H9 (cell line): ENCODE measurements around the gene DAZAP2. TPM values are rescaled to one million over a fixed set of nuclear protein-coding genes. Genes with fewer than 3 reads are reported as not detected.

Experiments
- DNase-seq: peaks from one replicate; pipeline ENCODE4 v3.0.0-alpha.2; 2017
- H2AFZ ChIP-seq: one replicate; pipeline ENCODE4 v1.6.1; 2013; ENCODE audit warnings: mild to moderate bottlenecking, low read length, control low read depth, moderate library complexity
- H2AK5ac ChIP-seq: 2 replicates; pipeline ENCODE4 v1.6.1; 2013; ENCODE audit warnings: low read length, control low read depth, mixed read lengths; ENCODE audit not compliant: insufficient read length
- H2BK120ac ChIP-seq: one replicate; pipeline ENCODE4 v1.6.1; 2013; ENCODE audit warnings: low read depth, mild to moderate bottlenecking, low read length, control low read depth, inconsistent platforms; ENCODE audit not compliant: poor library complexity, severe bottlenecking
- H2BK12ac ChIP-seq: 2 replicates; pipeline ENCODE4 v1.6.1; 2013; ENCODE audit warnings: low read length, control low read depth, mixed read lengths, low read depth; ENCODE audit not compliant: insufficient read length
- H2BK15ac ChIP-seq: 2 replicates; pipeline ENCODE4 v1.6.1; 2013; ENCODE audit warnings: low read depth, low read length, control low read depth
- H2BK20ac ChIP-seq: one replicate; pipeline ENCODE4 v1.6.1; 2013; ENCODE audit warnings: low read depth, mild to moderate bottlenecking, low read length, control low read depth, inconsistent platforms; ENCODE audit not compliant: poor library complexity, severe bottlenecking
- H2BK5ac ChIP-seq: 2 replicates; pipeline ENCODE4 v1.6.1; 2013; ENCODE audit warnings: low read length, control low read depth, mixed read lengths; ENCODE audit not compliant: insufficient read length
- H3K14ac ChIP-seq: 2 replicates; pipeline ENCODE4 v1.6.1; 2013; ENCODE audit warnings: low read length, control low read depth; ENCODE audit not compliant: insufficient read depth
- H3K18ac ChIP-seq: 2 replicates; pipeline ENCODE4 v1.6.1; 2013; ENCODE audit warnings: low read depth, mild to moderate bottlenecking, mixed read lengths, low read length, control low read depth; ENCODE audit not compliant: insufficient read length
- H3K23ac ChIP-seq: 2 replicates; pipeline ENCODE4 v1.6.1; 2013; ENCODE audit warnings: low read length, control low read depth, mixed read lengths, low read depth; ENCODE audit not compliant: insufficient read length
- H3K23me2 ChIP-seq: 2 replicates; pipeline ENCODE4 v1.6.1; 2013; ENCODE audit warnings: low read depth, mild to moderate bottlenecking, mixed read lengths, low read length, control low read depth; ENCODE audit not compliant: insufficient read length, poor library complexity, severe bottlenecking
- H3K27ac ChIP-seq: 2 replicates; pipeline ENCODE4 v1.5.1; 2013; ENCODE audit warnings: low read length, control low read depth, mixed read lengths, low read depth; ENCODE audit not compliant: insufficient read length
- H3K27me3 ChIP-seq: 2 replicates; pipeline ENCODE4 v1.6.1; 2013; ENCODE audit warnings: low read length, control low read depth, inconsistent platforms; ENCODE audit not compliant: insufficient read depth
- H3K4ac ChIP-seq: 2 replicates; pipeline ENCODE4 v1.6.1; 2013; ENCODE audit warnings: low read depth, mild to moderate bottlenecking, control low read depth, inconsistent platforms, low read length, moderate library complexity
- H3K4me1 ChIP-seq: 2 replicates; pipeline ENCODE4 v1.6.1; 2013; ENCODE audit warnings: low read length, control low read depth, inconsistent platforms; ENCODE audit not compliant: insufficient read depth
- H3K4me2 ChIP-seq: 2 replicates; pipeline ENCODE4 v1.6.1; 2013; ENCODE audit warnings: low read length, control low read depth, mixed read lengths; ENCODE audit not compliant: insufficient read length, insufficient read depth
- H3K56ac ChIP-seq: 2 replicates; pipeline ENCODE4 v1.6.1; 2013; ENCODE audit warnings: low read depth, mild to moderate bottlenecking, mixed read lengths, low read length, control low read depth; ENCODE audit not compliant: insufficient read length
- H3K79me1 ChIP-seq: 2 replicates; pipeline ENCODE4 v1.6.1; 2013; ENCODE audit warnings: low read depth, mild to moderate bottlenecking, moderate library complexity, low read length, control low read depth, inconsistent platforms; ENCODE audit not compliant: insufficient read depth, poor library complexity, severe bottlenecking
- H3K79me2 ChIP-seq: 2 replicates; pipeline ENCODE4 v1.6.1; 2013; ENCODE audit warnings: low read length, control low read depth, inconsistent platforms; ENCODE audit not compliant: insufficient read depth
- H3K9ac ChIP-seq: 2 replicates; pipeline ENCODE4 v1.6.1; 2013; ENCODE audit warnings: low read length, control low read depth, mixed read lengths; ENCODE audit not compliant: insufficient read length; ENCODE audit errors: extremely low read depth
- H3K9me3 ChIP-seq: one replicate; pipeline ENCODE4 v1.6.1; 2013; ENCODE audit warnings: low read depth, low read length, inconsistent platforms; ENCODE audit not compliant: control insufficient read depth
- H3T11ph ChIP-seq: one replicate; pipeline ENCODE4 v1.6.1; 2013; ENCODE audit warnings: mild to moderate bottlenecking, low read length, control low read depth, inconsistent platforms
- H4K20me1 ChIP-seq: one replicate; pipeline ENCODE4 v1.6.1; 2013; ENCODE audit not compliant: control insufficient read depth, insufficient read length, insufficient read depth
- H4K5ac ChIP-seq: 2 replicates; pipeline ENCODE4 v1.6.1; 2013; ENCODE audit warnings: low read depth, mild to moderate bottlenecking, mixed read lengths, low read length, control low read depth; ENCODE audit not compliant: insufficient read length
- H4K8ac ChIP-seq: replicated peaks from 2 replicates; pipeline ENCODE4 v1.6.1; 2013; ENCODE audit warnings: low read length, control low read depth, mixed read lengths, low read depth; ENCODE audit not compliant: insufficient read length
- H4K91ac ChIP-seq: 2 replicates; pipeline ENCODE4 v1.6.1; 2013; ENCODE audit warnings: low read depth, mild to moderate bottlenecking, moderate library complexity, mixed read lengths, low read length, control low read depth; ENCODE audit not compliant: insufficient read length
- H3K27ac Mint-ChIP-seq, 3 experiments: 2 replicates in 2 of 3; 3 replicates in 1 of 3; pipeline ENCODE4 v1.8.0; 2020 to 2021; ENCODE audit warnings: mixed read lengths in 3 of 3, mild to moderate bottlenecking in 1 of 3, moderate library complexity in 1 of 3
- H3K27me3 Mint-ChIP-seq: 2 replicates; pipeline ENCODE4 v1.8.0; 2021; ENCODE audit warnings: low read depth, mild to moderate bottlenecking, moderate library complexity, mixed read lengths
- H3K36me3 Mint-ChIP-seq, 3 experiments: 2 replicates in 2 of 3; 3 replicates in 1 of 3; pipeline ENCODE4 v1.8.0; 2020 to 2021; ENCODE audit warnings: low read depth in 3 of 3, mixed read lengths in 3 of 3; ENCODE audit not compliant: insufficient read depth in 1 of 3
- H3K4me1 Mint-ChIP-seq, 2 experiments: 2 replicates each; pipeline ENCODE4 v1.8.0; 2020; ENCODE audit warnings: mixed read lengths in 2 of 2
- H3K4me3 Mint-ChIP-seq, 2 experiments: 2 replicates in 1 of 2; 3 replicates in 1 of 2; pipeline ENCODE4 v1.8.0; 2020 to 2021; ENCODE audit warnings: mild to moderate bottlenecking in 2 of 2, mixed read lengths in 2 of 2, moderate library complexity in 1 of 2
- H3K9me3 Mint-ChIP-seq, 2 experiments: 2 replicates in 1 of 2; 3 replicates in 1 of 2; pipeline ENCODE4 v1.8.0; 2020; ENCODE audit warnings: mild to moderate bottlenecking in 2 of 2, mixed read lengths in 2 of 2, moderate library complexity in 1 of 2
- WGBS: extraction: QIAGEN DNeasy Blood & Tissue Kit; methylation state at CpG from one replicate; pipeline ENCODE4 v1.1.7; 2013; ENCODE audit warnings: missing lambda C conversion rate, low lambda C conversion rate, mixed read lengths; ENCODE audit not compliant: insufficient read length; ENCODE audit errors: extremely low coverage; 5-methylcytosine and 5-hydroxymethylcytosine counted together
- total RNA-seq: library from RNA; stranded (reverse); gene quantifications from 2 replicates; pipeline ENCODE4 v1.2.1, GENCODE V29; 2021
- TF ChIP-seq, protein P1 (sequence below): fragments of 200-600 bp; sonication (generic); conservative IDR thresholded peaks from 3 replicates; pipeline ENCODE4 v1.8.0; 2021; ENCODE audit warnings: antibody characterized with exemption, mild to moderate bottlenecking

The DAZAP2 gene
- total RNA-seq, 1 experiment from 2014 or later: 23.6 TPM

- no peaks in the 10 kb centered on the region for H3K9me3 ChIP-seq
- H3K79me2 ChIP-seq: no peaks in the 10 kb centered on the region
- Mint-ChIP-seq H3K4me3 (no peak overlapping the region), H3K4me1 (no peaks in the 10 kb centered on the region), H3K27me3 (no peaks in the 10 kb centered on the region), H3K36me3 (peaks cover 0 to 17% (median 4%) of the 10 kb centered on the region in 3 experiments; a peak in 5 of 7 replicates), H3K9me3 (no peaks in the 10 kb centered on the region), H3K27ac (peak overlapping the region in 2 of 3 experiments; percentile 52 to 68; a peak in 3 of 7 replicates)
- no peak overlapping the region for H2BK20ac ChIP-seq
- H3K27ac ChIP-seq: no peak overlapping the region
- no peak overlapping the region for H4K8ac ChIP-seq
- H2BK5ac ChIP-seq: no peak overlapping the region
- no peaks in the 10 kb centered on the region for H3K23me2 ChIP-seq
- DNase-seq: no peak
- TF ChIP-seq, protein P1, sequence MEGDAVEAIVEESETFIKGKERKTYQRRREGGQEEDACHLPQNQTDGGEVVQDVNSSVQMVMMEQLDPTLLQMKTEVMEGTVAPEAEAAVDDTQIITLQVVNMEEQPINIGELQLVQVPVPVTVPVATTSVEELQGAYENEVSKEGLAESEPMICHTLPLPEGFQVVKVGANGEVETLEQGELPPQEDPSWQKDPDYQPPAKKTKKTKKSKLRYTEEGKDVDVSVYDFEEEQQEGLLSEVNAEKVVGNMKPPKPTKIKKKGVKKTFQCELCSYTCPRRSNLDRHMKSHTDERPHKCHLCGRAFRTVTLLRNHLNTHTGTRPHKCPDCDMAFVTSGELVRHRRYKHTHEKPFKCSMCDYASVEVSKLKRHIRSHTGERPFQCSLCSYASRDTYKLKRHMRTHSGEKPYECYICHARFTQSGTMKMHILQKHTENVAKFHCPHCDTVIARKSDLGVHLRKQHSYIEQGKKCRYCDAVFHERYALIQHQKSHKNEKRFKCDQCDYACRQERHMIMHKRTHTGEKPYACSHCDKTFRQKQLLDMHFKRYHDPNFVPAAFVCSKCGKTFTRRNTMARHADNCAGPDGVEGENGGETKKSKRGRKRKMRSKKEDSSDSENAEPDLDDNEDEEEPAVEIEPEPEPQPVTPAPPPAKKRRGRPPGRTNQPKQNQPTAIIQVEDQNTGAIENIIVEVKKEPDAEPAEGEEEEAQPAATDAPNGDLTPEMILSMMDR: no peak
- no peak overlapping the region for H3K4me2 ChIP-seq
- no peaks in the 10 kb centered on the region for H3K27me3 ChIP-seq
- no peak overlapping the region for H4K5ac ChIP-seq
- H2BK15ac ChIP-seq: no peak overlapping the region
- H2BK12ac ChIP-seq: no peak overlapping the region
- H3K56ac ChIP-seq: no peak overlapping the region
- no peak overlapping the region for H2AK5ac ChIP-seq
- no peaks in the 10 kb centered on the region for H4K20me1 ChIP-seq
- no peak overlapping the region for H3K14ac ChIP-seq
- no CpG with 5 or more reads among the region's 7 CpGs for WGBS
- H2BK120ac ChIP-seq: no peak overlapping the region
- no peaks in the 10 kb centered on the region for H3K79me1 ChIP-seq
- H3K4me1 ChIP-seq: no peaks in the 10 kb centered on the region
- H3K23ac ChIP-seq: no peak overlapping the region
- H3K4ac ChIP-seq: no peak overlapping the region
- no peak overlapping the region for H4K91ac ChIP-seq
- no peak overlapping the region for H2AFZ ChIP-seq
- H3T11ph ChIP-seq: no peak overlapping the region
- no peak overlapping the region for H3K9ac ChIP-seq
- H3K18ac ChIP-seq: no peak overlapping the region
Measured at GRCh38 chr12:51208016-51208660, 30.5 kb upstream of the DAZAP2 start.
